Sigmoid colon (tissue), 3 donors: ENCODE data around the gene GFRAL.

Source experiments
- POLR2A ChIP-seq, 2 donors: fragments of 450-650 bp; IDR thresholded peaks; one replicate each; pipeline ENCODE4 v1.6.1; 2016; ENCODE audit warnings: antibody characterized with exemption in 2 of 2, mild to moderate bottlenecking in 2 of 2, moderate library complexity in 2 of 2
- TF ChIP-seq, protein P1 (sequence below), 4 experiments: fragments of 450-650 bp in 3 of 4; fragments of 200-600 bp in 1 of 4; IDR thresholded peaks; one replicate each; pipeline ENCODE4 v1.5.1; 2016 to 2019; ENCODE audit warnings: antibody characterized with exemption in 4 of 4, mild to moderate bottlenecking in 3 of 4, moderate library complexity in 2 of 4

- TF ChIP-seq, protein P1, sequence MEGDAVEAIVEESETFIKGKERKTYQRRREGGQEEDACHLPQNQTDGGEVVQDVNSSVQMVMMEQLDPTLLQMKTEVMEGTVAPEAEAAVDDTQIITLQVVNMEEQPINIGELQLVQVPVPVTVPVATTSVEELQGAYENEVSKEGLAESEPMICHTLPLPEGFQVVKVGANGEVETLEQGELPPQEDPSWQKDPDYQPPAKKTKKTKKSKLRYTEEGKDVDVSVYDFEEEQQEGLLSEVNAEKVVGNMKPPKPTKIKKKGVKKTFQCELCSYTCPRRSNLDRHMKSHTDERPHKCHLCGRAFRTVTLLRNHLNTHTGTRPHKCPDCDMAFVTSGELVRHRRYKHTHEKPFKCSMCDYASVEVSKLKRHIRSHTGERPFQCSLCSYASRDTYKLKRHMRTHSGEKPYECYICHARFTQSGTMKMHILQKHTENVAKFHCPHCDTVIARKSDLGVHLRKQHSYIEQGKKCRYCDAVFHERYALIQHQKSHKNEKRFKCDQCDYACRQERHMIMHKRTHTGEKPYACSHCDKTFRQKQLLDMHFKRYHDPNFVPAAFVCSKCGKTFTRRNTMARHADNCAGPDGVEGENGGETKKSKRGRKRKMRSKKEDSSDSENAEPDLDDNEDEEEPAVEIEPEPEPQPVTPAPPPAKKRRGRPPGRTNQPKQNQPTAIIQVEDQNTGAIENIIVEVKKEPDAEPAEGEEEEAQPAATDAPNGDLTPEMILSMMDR (IDR thresholded peaks at IDR 0.05): no peak
- no peak for TF ChIP-seq POLR2A (IDR thresholded peaks at IDR 0.05)
Observed at GRCh38 chr6:55286824-55287223, 40.4 kb upstream of the GFRAL start.
